Type B pancreatic cell (in vitro differentiated cells): ENCODE results near the gene BET1L. TPM values are rescaled to one million over a fixed set of nuclear protein-coding genes. Genes with fewer than 3 reads are reported as not detected.

ENCODE experiments used
- DNase-seq: peaks from one replicate; pipeline ENCODE4 v3.0.0; 2021; ENCODE audit warnings: mixed read lengths; ENCODE audit not compliant: unreplicated experiment; ENCODE audit errors: extremely low spot score
- H3K27ac Mint-ChIP-seq: 2 replicates; pipeline ENCODE4 v1.8.0; 2021; ENCODE audit warnings: mild to moderate bottlenecking, mixed read lengths
- H3K27me3 Mint-ChIP-seq: 2 replicates; pipeline ENCODE4 v1.8.0; 2021; ENCODE audit warnings: mixed read lengths
- H3K36me3 Mint-ChIP-seq: 2 replicates; pipeline ENCODE4 v1.8.0; 2021; ENCODE audit warnings: mixed read lengths
- H3K4me1 Mint-ChIP-seq: one replicate; pipeline ENCODE4 v1.8.0; 2021; ENCODE audit warnings: mixed read lengths; ENCODE audit not compliant: unreplicated experiment
- H3K4me3 Mint-ChIP-seq: 2 replicates; pipeline ENCODE4 v1.8.0; 2021; ENCODE audit warnings: mild to moderate bottlenecking, mixed read lengths
- H3K9me3 Mint-ChIP-seq: 2 replicates; pipeline ENCODE4 v1.8.0; 2021; ENCODE audit warnings: mixed read lengths
- CTCF ChIP-seq: fragments of 200-600 bp; sonication (generic); conservative IDR thresholded peaks from 2 replicates; pipeline ENCODE4 v1.5.0; 2021; ENCODE audit warnings: antibody characterized with exemption, mild to moderate bottlenecking
- total RNA-seq: library from RNA; stranded (reverse); gene quantifications from 2 replicates; pipeline ENCODE4 v1.2.1, GENCODE V29; 2021; ENCODE audit warnings: low replicate concordance

BET1L gene
- total RNA-seq, 1 donor from 2014 or later = 48.4 TPM

- H3K36me3 Mint-ChIP-seq = peaks cover 8% of the 10 kb centered on the region
- H3K27ac Mint-ChIP-seq = peak overlapping the region; percentile 87
- TF ChIP-seq CTCF = no peak
- DNase-seq = no peak
- H3K4me3 Mint-ChIP-seq = peak overlapping the region; percentile 99
- no peaks in the 10 kb centered on the region for H3K27me3 Mint-ChIP-seq
- no peaks in the 10 kb centered on the region for H3K9me3 Mint-ChIP-seq
- peaks cover 20% of the 10 kb centered on the region for H3K4me1 Mint-ChIP-seq
Observed at GRCh38 chr11:235609-235996, 28.4 kb upstream of the BET1L start.

- peak overlapping the region; percentile 87 for H3K27ac Mint-ChIP-seq
Observed at GRCh38 chr11:235180-235579, 28.0 kb upstream of the BET1L start.

GRCh38 chr11:232783-233565 is 25.8 kb upstream of the BET1L start:
- H3K36me3 Mint-ChIP-seq = peaks cover 12% of the 10 kb centered on the region
- peaks cover 11% of the 10 kb centered on the region for H3K4me1 Mint-ChIP-seq
- no peaks in the 10 kb centered on the region for H3K9me3 Mint-ChIP-seq
- no peaks in the 10 kb centered on the region for H3K27me3 Mint-ChIP-seq
- peak overlapping the region; percentile 44 for H3K4me3 Mint-ChIP-seq
- DNase-seq = no peak
- H3K27ac Mint-ChIP-seq = no peak overlapping the region
- TF ChIP-seq CTCF = no peak

More at GRCh38 chr11:235180-235579, 28.0 kb upstream of the BET1L start:
- no peak for TF ChIP-seq CTCF
- no peak for DNase-seq
- H3K4me1 Mint-ChIP-seq = peaks cover 20% of the 10 kb centered on the region
- H3K4me3 Mint-ChIP-seq = peak overlapping the region; percentile 99
- peaks cover 8% of the 10 kb centered on the region for H3K36me3 Mint-ChIP-seq
- no peaks in the 10 kb centered on the region for H3K27me3 Mint-ChIP-seq
- no peaks in the 10 kb centered on the region for H3K9me3 Mint-ChIP-seq

- no peaks in the 10 kb centered on the region for H3K27me3 Mint-ChIP-seq
- H3K36me3 Mint-ChIP-seq = peaks cover 12% of the 10 kb centered on the region
- H3K4me1 Mint-ChIP-seq = peaks cover 4% of the 10 kb centered on the region
- H3K9me3 Mint-ChIP-seq = no peaks in the 10 kb centered on the region
- no peak for TF ChIP-seq CTCF
- H3K4me3 Mint-ChIP-seq = no peak overlapping the region
- DNase-seq = no peak
- no peak overlapping the region for H3K27ac Mint-ChIP-seq
Observed at GRCh38 chr11:230431-230830, 23.2 kb upstream of the BET1L start.

- DNase-seq = no peak
- H3K27me3 Mint-ChIP-seq = no peaks in the 10 kb centered on the region
- no peaks in the 10 kb centered on the region for H3K9me3 Mint-ChIP-seq
- no peak for TF ChIP-seq CTCF
- no peak overlapping the region for H3K27ac Mint-ChIP-seq
- H3K4me3 Mint-ChIP-seq = no peak overlapping the region
- H3K36me3 Mint-ChIP-seq = peaks cover 13% of the 10 kb centered on the region
- H3K4me1 Mint-ChIP-seq = no peaks in the 10 kb centered on the region
Observed at GRCh38 chr11:227824-228379, 20.7 kb upstream of the BET1L start.
